HepG2 (cell line): ENCODE measurements around the gene DLG4. TPM values are rescaled to one million over a fixed set of nuclear protein-coding genes. Genes with fewer than 3 reads are reported as not detected.
A peak's percentile ranks its signal among the peaks of the same experiment; 100 is the strongest.

Source experiments
- DMAP1 ChIP-seq: IDR thresholded peaks from 2 replicates; pipeline ENCODE4 v1.6.1; 2016
- GMEB2 ChIP-seq: IDR thresholded peaks from 2 replicates; pipeline ENCODE4 v1.6.1; 2016; ENCODE audit warnings: missing biosample characterization, missing genetic modification reagents, low read depth
- HMG20A ChIP-seq: IDR thresholded peaks from 2 replicates; pipeline ENCODE4 v1.6.1; 2016; ENCODE audit warnings: borderline replicate concordance
- KLF16 ChIP-seq, 2 experiments: sonication (generic) in 1 of 2; formaldehyde crosslinking in 1 of 2; IDR thresholded peaks; 2 replicates each; pipeline versions ENCODE4 v1.6.1 to v1.8.0; 2016 to 2023; ENCODE audit warnings: missing genetic modification reagents in 2 of 2, missing compliant biosample characterization in 1 of 2
- NCOA5 ChIP-seq: sonication (generic); formaldehyde crosslinking; IDR thresholded peaks from 2 replicates; pipeline ENCODE4 v1.4.0; 2020; ENCODE audit warnings: missing genetic modification reagents
- REL ChIP-seq: sonication (generic); formaldehyde crosslinking; conservative IDR thresholded peaks from 2 replicates; pipeline ENCODE4 v1.8.0; 2022; ENCODE audit warnings: mild to moderate bottlenecking, missing genetic modification reagents, moderate library complexity
- SMARCC2 ChIP-seq: fragments of 450-650 bp; IDR thresholded peaks from 2 replicates; pipeline ENCODE4 v1.6.1; 2017; ENCODE audit warnings: antibody characterized with exemption, mild to moderate bottlenecking
- SNAPC4 ChIP-seq: sonication (generic); formaldehyde crosslinking; IDR thresholded peaks from 2 replicates; pipeline ENCODE4 v1.4.0; 2020; ENCODE audit warnings: mild to moderate bottlenecking, missing genetic modification reagents
- ZFP36 ChIP-seq: fragments of 150-350 bp; IDR thresholded peaks from 2 replicates; pipeline ENCODE4 v1.6.1; 2018; ENCODE audit warnings: borderline replicate concordance, low read length, low read depth; ENCODE audit not compliant: partially characterized antibody
- ZNF512B ChIP-seq: sonication (generic); formaldehyde crosslinking; IDR thresholded peaks from 2 replicates; pipeline ENCODE4 v1.5.1; 2020; ENCODE audit warnings: missing genetic modification reagents, mild to moderate bottlenecking, borderline replicate concordance
- ZNF589 ChIP-seq: sonication (generic); formaldehyde crosslinking; conservative IDR thresholded peaks from 2 replicates; pipeline ENCODE4 v1.8.0; 2022; ENCODE audit warnings: mild to moderate bottlenecking, moderate library complexity, missing genetic modification reagents
- ZNF609 ChIP-seq: sonication (generic); formaldehyde crosslinking; IDR thresholded peaks from 2 replicates; pipeline ENCODE4 v1.4.0; 2020; ENCODE audit warnings: mild to moderate bottlenecking, missing genetic modification reagents, borderline replicate concordance
- ZNF772 ChIP-seq: sonication (generic); formaldehyde crosslinking; IDR thresholded peaks from 2 replicates; pipeline ENCODE4 v1.5.0; 2020; ENCODE audit warnings: mild to moderate bottlenecking, missing genetic modification reagents
- polyA plus RNA-seq, 8 experiments: library from polyadenylated mRNA; depleted of rRNA in 3 of 8; stranded (reverse) in 7 of 8; unstranded in 1 of 8; fragments of >200 nt; fragmentation: Illumina TruSeq in 4 of 8; extraction: Trizol in 4 of 8; gene quantifications; 2 replicates each; pipeline versions ENCODE4 v1.2.1 to v1.2.3, GENCODE V29; 2011 to 2016; ENCODE audit warnings: low read depth in 4 of 8, missing spikeins in 1 of 8, mixed read lengths in 1 of 8; ENCODE audit not compliant: insufficient read depth in 1 of 8
- total RNA-seq, 5 experiments: library from RNA; depleted of rRNA; stranded (reverse); fragments of >200 nt; fragmentation: Illumina TruSeq; extraction: Trizol; gene quantifications; 2 replicates each; pipeline ENCODE4 v1.2.3, GENCODE V29; 2016; ENCODE audit warnings: low read depth in 1 of 5

DLG4 gene
- total and polyA plus RNA-seq, 2 of the 13 experiments (the other 11 are each of a cell fraction or from before 2014, with no cell fraction given): 0.71 to 4.3 TPM

GRCh38 chr17:7234083-7234951 lies 14.7 kb upstream of the DLG4 start, which contains the start of gene DVL2 (continued):
- peak in 1 of 2 experiments; percentile 95; a peak in 2 of 4 replicates for TF ChIP-seq KLF16 (CRISPR knock-in tag; IDR thresholded peaks at IDR 0.05)
- no peak for TF ChIP-seq ZNF512B (CRISPR knock-in tag)
- TF ChIP-seq NCOA5 (CRISPR knock-in tag): no peak
- TF ChIP-seq SMARCC2: no peak
- TF ChIP-seq SNAPC4: no peak
- 0 out of 2 replicates have a peak, but pooled peaks have one; percentile 58 for TF ChIP-seq DMAP1
- TF ChIP-seq REL (CRISPR knock-in tag): no peak; the same call in 1 of the 2 replicates
- TF ChIP-seq HMG20A (CRISPR knock-in tag): no peak
- TF ChIP-seq GMEB2: peak; percentile 50; the same call in 1 of the 2 replicates
- TF ChIP-seq ZNF589 (CRISPR knock-in tag): peak; percentile 78; the same call in 1 of the 2 replicates
- peak; percentile 28; the same call in 1 of the 2 replicates for TF ChIP-seq ZNF609 (CRISPR knock-in tag)
- TF ChIP-seq ZNF772 (CRISPR knock-in tag): peak; percentile 85
- no peak for TF ChIP-seq ZFP36
